Posterior cingulate gyrus (tissue), 11 donors: ENCODE measurements around the gene OR9Q1.

Experiments
- DNase-seq, 10 donors: peaks; one replicate each; pipeline versions ENCODE4 v3.0.0 to v3.0.0-alpha.2; 2020 to 2021; ENCODE audit warnings: mixed read lengths in 3 of 10
- intact Hi-C: fragments of 100-400 bp; cut with DNase I; formaldehyde crosslinking; loops from one replicate; pipeline ENCODE4 v1.15.1; 2023

The OR9Q1 gene

GRCh38 chr11:58028687-58029411 is 5.2 kb downstream of the OR9Q1 start:
- intact Hi-C loops: no loop called here
- DNase-seq: no peak

GRCh38 chr11:58030653-58031052 is 7.0 kb downstream of the OR9Q1 start, which contains the start of gene OR6Q1:
Gene OR6Q1, plus strand, starts transcription at chr11:58030953. Its CDS starts 0 bp downstream, at chr11:58030953.
- no peak for DNase-seq
- intact Hi-C loops: no loop called here

GRCh38 chr11:58034471-58034870 is 10.8 kb downstream of the OR9Q1 start:
- intact Hi-C loops: no loop called here

GRCh38 chr11:58039589-58039988 is 15.9 kb downstream of the OR9Q1 start:
- DNase-seq: no peak
- intact Hi-C loops: no loop called here

More at GRCh38 chr11:58034471-58034870, 10.8 kb downstream of the OR9Q1 start:
- no peak for DNase-seq

GRCh38 chr11:58043379-58043778 is 19.7 kb downstream of the OR9Q1 start:
- intact Hi-C loops: no loop called here
- no peak for DNase-seq

- intact Hi-C loops: no loop called here
- DNase-seq: no peak
Observed at GRCh38 chr11:58046231-58046630, 22.6 kb downstream of the OR9Q1 start.

- intact Hi-C loops: no loop called here
- DNase-seq: no peak
Observed at GRCh38 chr11:58047818-58048217, 24.1 kb downstream of the OR9Q1 start.

- no peak for DNase-seq
- intact Hi-C loops: no loop called here
Observed at GRCh38 chr11:58055806-58056401, 32.2 kb downstream of the OR9Q1 start.

- intact Hi-C loops: no loop called here
- no peak for DNase-seq
Observed at GRCh38 chr11:58057481-58057880, 33.8 kb downstream of the OR9Q1 start.

- peak in 3 of 10 donors; percentile 72 to 84 (median 82) for DNase-seq
- intact Hi-C loops: no loop called here
Observed at GRCh38 chr11:58058276-58059006, 34.8 kb downstream of the OR9Q1 start.

- intact Hi-C loops: no loop called here
- no peak for DNase-seq
Observed at GRCh38 chr11:58059007-58059350, 35.3 kb downstream of the OR9Q1 start.

GRCh38 chr11:58060535-58060934 is 36.9 kb downstream of the OR9Q1 start:
- no peak for DNase-seq
- intact Hi-C loops: no loop called here

- DNase-seq: no peak
- intact Hi-C loops: no loop called here
Observed at GRCh38 chr11:58060939-58061672, 37.4 kb downstream of the OR9Q1 start.

- DNase-seq: no peak
- intact Hi-C loops: no loop called here
Observed at GRCh38 chr11:58061813-58062212, 38.1 kb downstream of the OR9Q1 start.

- no peak for DNase-seq
- intact Hi-C loops: no loop called here
Observed at GRCh38 chr11:58067685-58068084, 44.0 kb downstream of the OR9Q1 start.

GRCh38 chr11:58068655-58069054 is 45.0 kb downstream of the OR9Q1 start:
- no peak for DNase-seq
- intact Hi-C loops: no loop called here

- intact Hi-C loops: no loop called here
- no peak for DNase-seq
Observed at GRCh38 chr11:58070585-58070984, 46.9 kb downstream of the OR9Q1 start.

- intact Hi-C loops: no loop called here
- no peak for DNase-seq
Observed at GRCh38 chr11:58075781-58076180, 52.1 kb downstream of the OR9Q1 start.

GRCh38 chr11:58086528-58086927 is 62.8 kb downstream of the OR9Q1 start:
- DNase-seq: no peak
- intact Hi-C loops: no loop called here

GRCh38 chr11:58097437-58097836 is 73.8 kb downstream of the OR9Q1 start:
- no peak for DNase-seq
- intact Hi-C loops: no loop called here

- DNase-seq: no peak
- intact Hi-C loops: no loop called here
Observed at GRCh38 chr11:58121096-58121495, 97.4 kb downstream of the OR9Q1 start.
